ENCODE results near the gene C13orf46. TPM values are rescaled to one million over a fixed set of nuclear protein-coding genes. Genes with fewer than 3 reads are reported as not detected.

C13orf46 gene
- total and polyA plus RNA-seq, 4 donors, result 1.1 to 11.3 (median 6.4) TPM

DNA sequence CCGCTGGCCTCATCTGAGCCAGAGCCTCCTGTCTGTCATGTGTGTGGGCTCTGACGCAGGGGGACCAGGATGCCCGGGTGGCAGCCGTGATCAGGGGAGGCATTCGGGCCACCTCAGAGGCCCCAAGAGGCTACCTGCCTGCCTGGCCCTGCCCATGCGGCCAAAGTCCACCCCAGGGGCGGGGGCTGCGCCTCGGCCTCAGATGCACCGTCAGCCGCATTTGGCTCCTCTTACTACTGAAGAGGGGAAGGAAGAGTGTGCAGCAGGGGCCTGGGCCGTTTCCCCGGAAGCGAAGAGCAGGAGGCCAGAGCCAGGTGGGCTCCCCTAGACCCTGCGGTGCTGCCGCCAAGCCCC, 34.0 kb downstream of the C13orf46 start:
- no peak for ATAC-seq (ENCODE audit: insufficient read depth, low FRiP score)
- WGBS, 2 donors, result 77 to 85% methylated on average over 16 of the region's 16 CpGs
- H3K4me3 ChIP-seq, result no peak overlapping the region
- H3K27ac ChIP-seq (ENCODE audit: low read depth in 1 of 2, low read length in 1 of 2), result no peak overlapping the region
- no peak overlapping the region for H3K9ac ChIP-seq (ENCODE audit: insufficient read depth in 1 of 2, low read length in 2 of 2)
- peaks cover 0 to 4% (median 0%) of the 10 kb centered on the region in 3 donors for H3K27me3 ChIP-seq (ENCODE audit: control insufficient read depth in 3 of 3, insufficient read depth in 3 of 3, low read length in 2 of 3)
- H3K9me3 ChIP-seq (ENCODE audit: control insufficient read depth in 4 of 4, insufficient read depth in 3 of 4, low read length in 3 of 4), result no peaks in the 10 kb centered on the region
- TF ChIP-seq, protein P1, sequence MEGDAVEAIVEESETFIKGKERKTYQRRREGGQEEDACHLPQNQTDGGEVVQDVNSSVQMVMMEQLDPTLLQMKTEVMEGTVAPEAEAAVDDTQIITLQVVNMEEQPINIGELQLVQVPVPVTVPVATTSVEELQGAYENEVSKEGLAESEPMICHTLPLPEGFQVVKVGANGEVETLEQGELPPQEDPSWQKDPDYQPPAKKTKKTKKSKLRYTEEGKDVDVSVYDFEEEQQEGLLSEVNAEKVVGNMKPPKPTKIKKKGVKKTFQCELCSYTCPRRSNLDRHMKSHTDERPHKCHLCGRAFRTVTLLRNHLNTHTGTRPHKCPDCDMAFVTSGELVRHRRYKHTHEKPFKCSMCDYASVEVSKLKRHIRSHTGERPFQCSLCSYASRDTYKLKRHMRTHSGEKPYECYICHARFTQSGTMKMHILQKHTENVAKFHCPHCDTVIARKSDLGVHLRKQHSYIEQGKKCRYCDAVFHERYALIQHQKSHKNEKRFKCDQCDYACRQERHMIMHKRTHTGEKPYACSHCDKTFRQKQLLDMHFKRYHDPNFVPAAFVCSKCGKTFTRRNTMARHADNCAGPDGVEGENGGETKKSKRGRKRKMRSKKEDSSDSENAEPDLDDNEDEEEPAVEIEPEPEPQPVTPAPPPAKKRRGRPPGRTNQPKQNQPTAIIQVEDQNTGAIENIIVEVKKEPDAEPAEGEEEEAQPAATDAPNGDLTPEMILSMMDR (IDR thresholded peaks at IDR 0.05; ENCODE audit: control extremely low read depth, extremely low read depth), result no peak
- H3K36me3 ChIP-seq (ENCODE audit: control insufficient read depth in 4 of 4, insufficient read depth in 4 of 4, low read length in 4 of 4), result no peaks in the 10 kb centered on the region
- H3K4me1 ChIP-seq (ENCODE audit: control insufficient read depth in 5 of 5, insufficient read depth in 5 of 5, low read length in 5 of 5), result peaks cover 0 to 30% (median 4%) of the 10 kb centered on the region in 5 donors
- no peak for DNase-seq

GRCh38 chr13:113939129-113939943, 34.5 kb downstream of the C13orf46 start:
- DNase-seq, result no peak
- H3K9me3 ChIP-seq (ENCODE audit: control insufficient read depth in 4 of 4, insufficient read depth in 3 of 4, low read length in 3 of 4), result no peaks in the 10 kb centered on the region
- peaks cover 0 to 4% (median 0%) of the 10 kb centered on the region in 3 donors for H3K27me3 ChIP-seq (ENCODE audit: control insufficient read depth in 3 of 3, insufficient read depth in 3 of 3, low read length in 2 of 3)
- no peak overlapping the region for H3K27ac ChIP-seq (ENCODE audit: low read depth in 1 of 2, low read length in 1 of 2)
- no peak overlapping the region for H3K4me3 ChIP-seq
- WGBS, 2 donors, result 80 to 89% methylated on average over 28 of the region's 28 CpGs
- ATAC-seq (ENCODE audit: insufficient read depth, low FRiP score), result no peak
- peaks cover 0 to 35% (median 4%) of the 10 kb centered on the region in 5 donors for H3K4me1 ChIP-seq (ENCODE audit: control insufficient read depth in 5 of 5, insufficient read depth in 5 of 5, low read length in 5 of 5)
- H3K36me3 ChIP-seq (ENCODE audit: control insufficient read depth in 4 of 4, insufficient read depth in 4 of 4, low read length in 4 of 4), result no peaks in the 10 kb centered on the region
- H3K9ac ChIP-seq (ENCODE audit: insufficient read depth in 1 of 2, low read length in 2 of 2), result no peak overlapping the region
- TF ChIP-seq, protein P1 (IDR thresholded peaks at IDR 0.05; ENCODE audit: control extremely low read depth, extremely low read depth), result no peak

DNA sequence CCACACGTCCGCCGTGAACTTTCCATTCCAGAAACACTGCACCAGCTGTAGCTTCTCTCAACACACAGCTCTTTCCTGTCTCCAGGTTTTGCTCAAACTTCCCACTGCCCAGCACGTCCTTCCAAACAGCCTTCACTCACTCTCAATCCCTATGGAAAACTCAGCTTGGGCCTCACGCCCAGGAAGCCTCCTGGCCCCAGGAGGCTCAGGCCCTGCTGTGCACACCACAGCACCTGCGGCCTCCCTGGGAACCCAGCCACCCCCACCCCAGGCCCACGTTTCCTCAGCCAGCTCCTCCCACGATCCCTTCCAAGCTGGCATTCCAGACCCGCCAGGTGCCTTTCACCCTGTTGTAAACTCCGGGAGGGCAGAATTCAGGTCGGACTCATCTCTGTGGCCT, 35.2 kb downstream of the C13orf46 start:
- ATAC-seq (ENCODE audit: insufficient read depth, low FRiP score) (no peak), DNase-seq (peak; percentile 76 to 89 (median 81))
- peaks cover 0 to 35% (median 4%) of the 10 kb centered on the region in 5 donors for H3K4me1 ChIP-seq (ENCODE audit: control insufficient read depth in 5 of 5, insufficient read depth in 5 of 5, low read length in 5 of 5)
- H3K4me3 ChIP-seq, result no peak overlapping the region
- H3K9ac ChIP-seq (ENCODE audit: insufficient read depth in 1 of 2, low read length in 2 of 2), result no peak overlapping the region
- TF ChIP-seq, protein P1 (IDR thresholded peaks at IDR 0.05; ENCODE audit: control extremely low read depth, extremely low read depth), result no peak
- peaks cover 0 to 4% (median 0%) of the 10 kb centered on the region in 3 donors for H3K27me3 ChIP-seq (ENCODE audit: control insufficient read depth in 3 of 3, insufficient read depth in 3 of 3, low read length in 2 of 3)
- 61 to 79% methylated on average over 11 of the region's 11 CpGs for WGBS, 2 donors
- no peak overlapping the region for H3K27ac ChIP-seq (ENCODE audit: low read depth in 1 of 2, low read length in 1 of 2)
- H3K9me3 ChIP-seq (ENCODE audit: control insufficient read depth in 4 of 4, insufficient read depth in 3 of 4, low read length in 3 of 4), result no peaks in the 10 kb centered on the region
- H3K36me3 ChIP-seq (ENCODE audit: control insufficient read depth in 4 of 4, insufficient read depth in 4 of 4, low read length in 4 of 4), result no peaks in the 10 kb centered on the region

All from lung (tissue), 12 donors.